Fibroblast of lung (primary cell): Measurements from ENCODE around the gene SLIT1. TPM values are rescaled to one million over a fixed set of nuclear protein-coding genes. Genes with fewer than 3 reads are reported as not detected.

Source experiments
- DNase-seq, 2 donors: peaks; one replicate each; pipeline versions ENCODE4 v3.0.0 to v3.0.0-alpha.2; 2010; ENCODE audit warnings: low read depth in 2 of 2
- H2AFZ ChIP-seq: 2 replicates; pipeline ENCODE4 v1.5.1; 2012; ENCODE audit warnings: low read length, control low read depth, inconsistent platforms
- H3K27ac ChIP-seq: 2 replicates; pipeline ENCODE4 v1.5.1; 2011; ENCODE audit warnings: low read length, control low read depth; ENCODE audit not compliant: insufficient read depth
- H3K27me3 ChIP-seq: 2 replicates; pipeline ENCODE4 v1.5.1; 2011; ENCODE audit warnings: mild to moderate bottlenecking, low read length; ENCODE audit not compliant: control insufficient read depth, insufficient read depth
- H3K36me3 ChIP-seq: 2 replicates; pipeline ENCODE4 v1.5.1; 2011; ENCODE audit warnings: low read length; ENCODE audit not compliant: control insufficient read depth, insufficient read depth
- H3K4me1 ChIP-seq: 2 replicates; pipeline ENCODE4 v1.5.1; 2011; ENCODE audit warnings: low read length; ENCODE audit not compliant: control insufficient read depth, insufficient read depth; ENCODE audit errors: extremely low read depth
- H3K4me2 ChIP-seq: 2 replicates; pipeline ENCODE4 v1.5.1; 2011; ENCODE audit warnings: low read length, control low read depth; ENCODE audit not compliant: insufficient read depth; ENCODE audit errors: extremely low read depth
- H3K4me3 ChIP-seq, 4 experiments: fragments of 200-600 bp in 1 of 4; sonication (generic) in 1 of 4; replicated peaks in 1 of 4; 2 replicates each; pipeline ENCODE4 v1.5.1; 2011 to 2016; ENCODE audit warnings: low read length in 4 of 4, low read depth in 3 of 4, mild to moderate bottlenecking in 3 of 4, control low read depth in 2 of 4, inconsistent platforms in 1 of 4, mixed read lengths in 1 of 4; ENCODE audit not compliant: insufficient read depth in 1 of 4; ENCODE audit errors: control extremely low read depth in 1 of 4
- H3K79me2 ChIP-seq: 2 replicates; pipeline ENCODE4 v1.5.1; 2012; ENCODE audit warnings: mild to moderate bottlenecking, low read length, inconsistent platforms; ENCODE audit not compliant: control insufficient read depth, insufficient read depth
- H3K9ac ChIP-seq: 2 replicates; pipeline ENCODE4 v1.5.1; 2011; ENCODE audit warnings: mild to moderate bottlenecking, low read length, control low read depth; ENCODE audit not compliant: insufficient read depth
- H3K9me3 ChIP-seq: 2 replicates; pipeline ENCODE4 v1.5.1; 2012; ENCODE audit warnings: low read depth, low read length; ENCODE audit not compliant: control insufficient read depth, insufficient read depth
- H4K20me1 ChIP-seq: 2 replicates; pipeline ENCODE4 v1.5.1; 2011; ENCODE audit warnings: low read length; ENCODE audit not compliant: control insufficient read depth, insufficient read depth; ENCODE audit errors: extremely low read depth
- EZH2 ChIP-seq: IDR thresholded peaks from 2 replicates; pipeline ENCODE4 v1.5.1; 2012; ENCODE audit warnings: low read length, control low read depth, mild to moderate bottlenecking; ENCODE audit errors: missing control alignments
- polyA plus RNA-seq, 2 donors: library from polyadenylated mRNA; depleted of rRNA in 1 of 2; stranded (reverse) in 1 of 2; unstranded in 1 of 2; fragments of >200 nt; gene quantifications; 2 replicates each; pipeline ENCODE4 v1.2.1, GENCODE V29; 2011 to 2012; ENCODE audit warnings: missing spikeins in 1 of 2
- total RNA-seq: library from RNA; depleted of rRNA; stranded (reverse); fragments of >200 nt; gene quantifications from 2 replicates; pipeline ENCODE4 v1.2.1, GENCODE V29; 2014
- TF ChIP-seq, protein P1 (sequence below), 2 donors: IDR thresholded peaks in 1 of 2; conservative IDR thresholded peaks in 1 of 2; 1 replicate in 1 of 2; 2 replicates in 1 of 2; pipeline ENCODE4 v1.5.1; 2011 to 2012; ENCODE audit warnings: low read length in 2 of 2, control low read depth in 1 of 2, inconsistent platforms in 1 of 2, low read depth in 1 of 2, mild to moderate bottlenecking in 1 of 2

Gene SLIT1
- total and polyA plus RNA-seq, 2 donors (not counting 1 experiment from before 2014, with no cell fraction given) = 0.02 to 0.17 TPM

DNA sequence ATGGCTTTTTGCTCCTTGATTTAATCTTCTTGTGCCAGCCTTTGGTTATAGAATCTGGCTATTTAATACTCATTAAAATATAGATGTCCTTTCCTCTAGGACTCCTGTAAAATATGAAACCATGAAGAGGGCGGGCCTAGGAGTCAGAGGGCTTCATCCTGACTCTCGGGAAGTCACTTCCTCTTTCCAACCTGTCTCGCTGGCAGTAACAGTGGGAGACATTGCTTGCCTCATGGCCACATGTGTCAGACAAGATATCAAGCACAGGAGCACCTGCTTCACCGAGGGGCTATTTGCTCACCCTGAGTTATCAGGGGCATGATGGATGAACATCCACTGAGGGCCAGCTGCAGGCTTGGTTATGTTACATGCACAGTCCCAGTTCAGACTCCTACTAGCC, 31.0 kb downstream of the SLIT1 start:
- TF ChIP-seq, protein P1, sequence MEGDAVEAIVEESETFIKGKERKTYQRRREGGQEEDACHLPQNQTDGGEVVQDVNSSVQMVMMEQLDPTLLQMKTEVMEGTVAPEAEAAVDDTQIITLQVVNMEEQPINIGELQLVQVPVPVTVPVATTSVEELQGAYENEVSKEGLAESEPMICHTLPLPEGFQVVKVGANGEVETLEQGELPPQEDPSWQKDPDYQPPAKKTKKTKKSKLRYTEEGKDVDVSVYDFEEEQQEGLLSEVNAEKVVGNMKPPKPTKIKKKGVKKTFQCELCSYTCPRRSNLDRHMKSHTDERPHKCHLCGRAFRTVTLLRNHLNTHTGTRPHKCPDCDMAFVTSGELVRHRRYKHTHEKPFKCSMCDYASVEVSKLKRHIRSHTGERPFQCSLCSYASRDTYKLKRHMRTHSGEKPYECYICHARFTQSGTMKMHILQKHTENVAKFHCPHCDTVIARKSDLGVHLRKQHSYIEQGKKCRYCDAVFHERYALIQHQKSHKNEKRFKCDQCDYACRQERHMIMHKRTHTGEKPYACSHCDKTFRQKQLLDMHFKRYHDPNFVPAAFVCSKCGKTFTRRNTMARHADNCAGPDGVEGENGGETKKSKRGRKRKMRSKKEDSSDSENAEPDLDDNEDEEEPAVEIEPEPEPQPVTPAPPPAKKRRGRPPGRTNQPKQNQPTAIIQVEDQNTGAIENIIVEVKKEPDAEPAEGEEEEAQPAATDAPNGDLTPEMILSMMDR (conservative IDR thresholded peaks at IDR 0.05 in 1 of 2, IDR thresholded peaks at IDR 0.05 in 1 of 2; ENCODE audit: low read depth in 1 of 2, low read length in 2 of 2) = no peak
- TF ChIP-seq EZH2 = no peak
- no peak overlapping the region for H3K9ac ChIP-seq
- no peak overlapping the region for H3K4me2 ChIP-seq
- H2AFZ ChIP-seq = no peak overlapping the region
- no peak overlapping the region for H3K27ac ChIP-seq
- H3K4me1 ChIP-seq = no peaks in the 10 kb centered on the region
- H3K36me3 ChIP-seq = no peaks in the 10 kb centered on the region
- no peaks in the 10 kb centered on the region for H3K27me3 ChIP-seq
- DNase-seq = no peak
- H4K20me1 ChIP-seq = no peaks in the 10 kb centered on the region
- no peaks in the 10 kb centered on the region for H3K79me2 ChIP-seq
- H3K9me3 ChIP-seq = no peaks in the 10 kb centered on the region
- H3K4me3 ChIP-seq = no peak overlapping the region

DNA sequence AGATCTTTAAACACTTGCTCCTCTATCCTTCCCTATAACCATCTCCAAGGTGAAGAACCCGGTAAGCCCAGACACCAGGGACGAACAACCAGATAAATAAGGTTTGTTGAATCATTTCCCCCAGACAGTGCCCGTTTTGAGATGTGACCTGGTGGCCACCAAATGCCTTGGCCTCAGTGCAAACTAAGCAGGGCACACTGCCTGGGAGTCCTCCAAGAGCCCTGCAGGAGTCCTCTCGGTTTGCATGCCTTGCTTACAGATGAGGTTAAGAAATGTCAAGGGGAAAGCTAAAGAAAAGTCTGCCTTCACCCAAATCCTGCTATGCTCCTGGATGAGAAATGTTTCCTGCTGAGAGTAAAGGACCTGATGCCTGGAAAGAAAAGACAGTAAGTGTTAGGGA, 31.6 kb downstream of the SLIT1 start:
- no peaks in the 10 kb centered on the region for H4K20me1 ChIP-seq
- H3K4me3 ChIP-seq = no peak overlapping the region
- H3K9me3 ChIP-seq = no peaks in the 10 kb centered on the region
- no peaks in the 10 kb centered on the region for H3K36me3 ChIP-seq
- H3K4me2 ChIP-seq = no peak overlapping the region
- H3K27me3 ChIP-seq = no peaks in the 10 kb centered on the region
- no peak overlapping the region for H3K27ac ChIP-seq
- no peak overlapping the region for H2AFZ ChIP-seq
- no peak for DNase-seq
- H3K9ac ChIP-seq = no peak overlapping the region
- no peaks in the 10 kb centered on the region for H3K79me2 ChIP-seq
- no peak for TF ChIP-seq EZH2
- TF ChIP-seq, protein P1 (conservative IDR thresholded peaks at IDR 0.05 in 1 of 2, IDR thresholded peaks at IDR 0.05 in 1 of 2; ENCODE audit: low read depth in 1 of 2, low read length in 2 of 2) = no peak
- no peaks in the 10 kb centered on the region for H3K4me1 ChIP-seq

DNA sequence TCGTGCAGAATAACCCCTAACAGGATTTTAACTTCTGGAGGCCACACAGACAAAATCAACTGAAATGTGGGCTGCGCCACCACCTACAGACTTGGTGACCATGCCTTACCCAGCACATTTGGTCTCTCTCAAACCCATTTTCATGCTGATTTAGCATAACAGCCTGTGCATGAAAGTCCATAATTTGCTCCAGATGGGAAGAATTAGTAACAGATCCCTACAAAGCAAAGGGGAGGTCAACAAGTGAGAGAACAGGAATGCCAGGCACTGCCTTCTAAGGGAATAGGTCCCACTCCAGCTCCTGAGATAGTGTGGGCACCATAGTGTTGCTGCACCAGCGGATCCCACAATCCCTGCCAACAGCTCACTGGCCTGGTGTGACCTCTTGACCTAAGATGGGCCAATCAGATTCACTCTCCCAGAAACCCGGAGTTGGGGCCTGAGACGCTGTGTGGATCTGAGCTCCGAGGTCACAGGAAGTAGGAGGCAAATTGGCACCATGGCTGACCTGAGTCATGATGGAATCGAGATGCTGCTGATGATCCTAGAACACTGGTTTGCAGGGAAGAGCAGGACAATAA, 32.4 kb downstream of the SLIT1 start:
- Histone ChIP-seq H3K9ac (no peak overlapping the region), H3K4me2 (no peak overlapping the region), H2AFZ (no peak overlapping the region), H3K4me3 (no peak overlapping the region), H3K79me2 (no peaks in the 10 kb centered on the region), H3K4me1 (no peaks in the 10 kb centered on the region), H3K27ac (no peak overlapping the region), H3K27me3 (no peaks in the 10 kb centered on the region), H3K9me3 (no peaks in the 10 kb centered on the region), H4K20me1 (no peaks in the 10 kb centered on the region), H3K36me3 (no peaks in the 10 kb centered on the region)
- no peak for DNase-seq
- TF ChIP-seq, protein P1 (conservative IDR thresholded peaks at IDR 0.05 in 1 of 2, IDR thresholded peaks at IDR 0.05 in 1 of 2; ENCODE audit: low read depth in 1 of 2, low read length in 2 of 2) = no peak
- no peak for TF ChIP-seq EZH2
